Rectal smooth muscle tissue (tissue), 1 donor: Measurements from ENCODE around the gene MAP1LC3B.

ENCODE experiments used
- H3K27ac ChIP-seq: one replicate; pipeline ENCODE4 v1.7.0; 2013; ENCODE audit warnings: low read depth, low read length, inconsistent platforms
- H3K27me3 ChIP-seq: one replicate; pipeline ENCODE4 v1.7.0; 2013; ENCODE audit warnings: low read length; ENCODE audit not compliant: control insufficient read depth, insufficient read depth
- H3K36me3 ChIP-seq: one replicate; pipeline ENCODE4 v1.7.0; 2013; ENCODE audit warnings: low read length; ENCODE audit not compliant: control insufficient read depth, insufficient read depth
- H3K4me1 ChIP-seq: one replicate; pipeline ENCODE4 v1.7.0; 2013; ENCODE audit warnings: low read length; ENCODE audit not compliant: control insufficient read depth, insufficient read depth
- H3K4me3 ChIP-seq: one replicate; pipeline ENCODE4 v1.7.0; 2013; ENCODE audit warnings: low read length
- H3K9ac ChIP-seq: one replicate; pipeline ENCODE4 v1.7.0; 2013; ENCODE audit warnings: low read length

Gene MAP1LC3B

DNA sequence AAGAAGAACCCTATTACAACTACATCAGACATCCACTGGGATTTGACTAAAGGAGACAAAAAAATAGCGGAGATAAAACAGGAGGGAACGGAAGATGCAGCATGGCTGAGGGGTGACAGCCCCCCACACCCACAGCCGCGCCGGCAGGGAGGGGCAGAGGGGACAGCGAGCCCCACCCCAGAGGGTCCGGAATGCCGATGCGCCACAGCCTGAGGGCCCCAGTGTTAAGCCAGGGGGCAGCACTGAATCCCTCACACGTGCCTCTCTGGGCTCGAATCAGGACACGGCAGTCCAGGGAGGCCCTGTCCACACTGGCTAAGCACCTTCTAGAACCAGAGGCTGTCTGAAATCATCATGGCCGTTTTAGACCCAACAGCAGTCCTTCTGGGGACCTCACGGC, 18.8 kb downstream of the MAP1LC3B start:
- Histone ChIP-seq H3K27me3 (no peaks in the 10 kb centered on the region), H3K27ac (no peak overlapping the region), H3K4me1 (no peaks in the 10 kb centered on the region), H3K4me3 (no peak overlapping the region), H3K9ac (no peak overlapping the region), H3K36me3 (peaks cover 16% of the 10 kb centered on the region)

DNA sequence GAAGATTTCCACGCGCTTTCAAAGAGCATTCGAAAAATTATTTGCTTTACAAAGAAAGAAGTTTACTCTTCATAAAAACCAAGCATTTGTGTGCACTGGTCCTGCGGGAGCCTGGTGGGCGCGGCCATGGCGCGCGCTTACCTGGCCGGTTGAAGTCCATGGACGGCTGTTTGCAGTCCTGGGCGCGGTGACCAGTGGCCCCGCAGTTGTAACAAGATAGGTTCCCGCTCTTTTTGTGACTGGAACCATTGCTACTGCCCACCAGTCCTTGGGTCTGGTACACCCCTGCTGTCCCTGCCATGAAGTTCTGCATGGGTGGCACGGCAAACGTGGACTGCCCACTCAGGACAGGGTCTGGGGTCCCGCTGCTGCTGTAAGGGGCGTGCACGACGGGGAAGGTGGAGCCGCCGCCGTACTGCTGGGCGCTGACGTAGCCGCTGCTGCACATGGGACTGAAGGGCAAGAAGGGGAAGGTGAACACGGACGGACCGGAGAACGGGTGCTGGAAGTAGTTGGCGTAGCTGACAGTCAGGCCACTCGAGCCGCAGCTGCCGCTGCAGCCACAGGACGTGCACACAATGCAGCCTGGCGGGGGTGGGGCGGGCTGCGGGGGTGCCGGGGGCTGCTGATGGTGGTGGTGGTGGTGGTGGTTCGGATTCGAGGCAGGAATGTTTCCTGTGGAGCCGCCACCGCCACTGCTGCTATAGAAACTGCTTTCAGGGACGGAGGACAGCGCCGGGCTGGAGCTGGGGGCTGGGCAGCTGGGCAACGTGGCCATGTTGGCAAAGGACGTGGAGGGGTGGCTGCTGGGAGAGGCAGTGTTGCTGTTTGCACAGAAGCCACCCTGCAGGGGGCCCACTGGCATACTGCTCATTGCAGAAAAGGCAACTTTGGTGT, 19.5 kb downstream of the MAP1LC3B start:
- Histone ChIP-seq H3K4me1 (no peaks in the 10 kb centered on the region), H3K36me3 (peaks cover 14% of the 10 kb centered on the region), H3K9ac (no peak overlapping the region), H3K27ac (no peak overlapping the region), H3K27me3 (no peaks in the 10 kb centered on the region), H3K4me3 (no peak overlapping the region)

DNA sequence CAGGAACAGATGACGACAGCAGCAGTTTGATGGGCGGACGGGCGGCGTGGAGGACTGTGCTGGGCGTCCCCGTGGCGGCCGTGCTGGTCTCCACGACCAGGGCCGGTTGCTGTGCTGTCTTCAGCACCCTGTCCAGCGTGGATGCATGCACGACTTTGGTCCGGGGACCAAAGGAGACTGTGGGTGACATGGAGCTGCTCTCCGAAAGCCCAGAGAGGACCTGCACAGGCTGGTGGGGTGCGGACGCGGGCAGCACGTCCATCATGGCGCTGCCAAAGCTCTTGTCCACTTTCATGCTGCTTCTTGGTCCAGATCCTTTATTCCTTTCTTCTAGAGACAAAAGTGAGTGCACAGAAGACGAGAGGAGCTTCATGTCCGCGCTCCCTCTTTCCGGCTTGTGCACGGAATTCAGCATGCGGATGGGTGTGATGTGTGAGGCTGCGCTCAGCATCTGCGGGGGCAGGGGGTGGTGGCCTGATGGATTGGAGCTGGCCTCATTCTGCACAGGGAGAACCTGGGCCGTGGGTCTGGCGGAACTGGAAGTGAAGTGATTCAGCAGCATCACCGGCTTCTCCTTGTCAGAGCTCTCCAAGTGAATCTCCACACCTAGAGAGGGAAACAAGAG, 20.3 kb downstream of the MAP1LC3B start:
- Histone ChIP-seq H3K36me3 (peaks cover 16% of the 10 kb centered on the region), H3K27me3 (no peaks in the 10 kb centered on the region), H3K4me3 (no peak overlapping the region), H3K27ac (no peak overlapping the region), H3K9ac (no peak overlapping the region), H3K4me1 (no peaks in the 10 kb centered on the region)

DNA sequence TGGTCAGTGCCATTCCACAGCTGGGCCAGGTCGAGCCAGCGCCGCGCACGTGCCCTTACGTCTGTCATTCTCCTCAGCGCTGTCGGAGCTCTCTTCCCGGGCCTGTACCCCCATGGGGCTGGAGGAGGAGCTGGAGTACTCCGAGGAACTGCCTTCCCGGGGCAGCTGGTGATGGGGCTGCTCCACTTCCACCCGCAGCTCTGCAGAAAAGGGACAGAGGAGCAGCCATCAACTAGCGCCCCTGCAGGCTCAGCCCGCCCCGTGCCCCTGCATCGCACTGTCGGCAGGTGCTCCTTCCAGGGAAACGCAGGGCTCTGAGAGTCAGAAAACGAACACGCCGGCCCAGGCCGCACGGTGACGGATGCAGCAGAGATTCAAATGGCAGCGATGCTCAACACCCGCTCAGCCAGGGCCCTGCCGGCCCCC, 20.9 kb downstream of the MAP1LC3B start:
- no peaks in the 10 kb centered on the region for H3K4me1 ChIP-seq
- H3K27me3 ChIP-seq: no peaks in the 10 kb centered on the region
- no peak overlapping the region for H3K9ac ChIP-seq
- no peak overlapping the region for H3K27ac ChIP-seq
- H3K36me3 ChIP-seq: peaks cover 20% of the 10 kb centered on the region
- no peak overlapping the region for H3K4me3 ChIP-seq

DNA sequence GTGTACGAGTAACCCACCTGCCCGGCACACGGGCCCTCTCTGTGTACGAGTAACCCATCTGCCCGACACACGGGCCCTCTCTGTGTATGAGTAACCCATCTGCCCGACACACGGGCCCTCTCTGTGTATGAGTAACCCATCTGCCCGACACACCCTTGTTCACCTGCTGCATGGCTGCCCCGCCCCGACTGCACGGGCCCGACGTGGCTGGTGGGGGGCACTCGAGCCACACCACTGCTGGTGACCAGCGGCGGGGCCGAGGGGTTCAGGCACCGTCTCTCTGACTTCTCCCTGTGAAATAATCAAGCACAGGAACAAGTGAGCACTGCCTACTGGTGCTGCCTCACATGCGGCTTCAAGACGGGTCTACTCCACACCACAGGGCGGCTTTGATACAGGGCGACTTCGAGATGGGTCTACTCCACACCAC, 22.1 kb downstream of the MAP1LC3B start:
- Histone ChIP-seq H3K9ac (no peak overlapping the region), H3K4me1 (no peaks in the 10 kb centered on the region), H3K36me3 (peaks cover 20% of the 10 kb centered on the region), H3K27me3 (no peaks in the 10 kb centered on the region), H3K4me3 (no peak overlapping the region), H3K27ac (no peak overlapping the region)

DNA sequence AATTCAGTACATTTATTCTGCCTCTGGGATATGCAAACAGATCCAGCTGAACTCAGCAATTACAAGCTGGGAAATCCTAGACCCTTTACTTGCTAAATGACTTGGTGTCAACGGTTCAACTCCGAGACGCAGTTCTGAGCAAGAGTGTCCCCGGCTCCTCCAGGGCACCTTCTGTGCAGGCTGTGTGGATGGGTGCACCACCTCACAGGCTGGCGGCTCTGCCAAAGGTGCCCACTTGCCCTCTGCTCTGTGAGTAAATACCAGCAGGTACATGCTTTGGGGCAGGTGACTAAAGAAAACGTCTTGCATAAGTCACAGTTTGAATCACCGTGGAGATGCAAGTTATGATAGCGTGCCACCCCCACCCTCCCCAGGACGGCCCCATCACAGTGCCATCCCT, 23.3 kb downstream of the MAP1LC3B start:
- Histone ChIP-seq H3K27ac (no peak overlapping the region), H3K36me3 (peaks cover 24% of the 10 kb centered on the region), H3K27me3 (no peaks in the 10 kb centered on the region), H3K4me3 (no peak overlapping the region), H3K4me1 (no peaks in the 10 kb centered on the region), H3K9ac (no peak overlapping the region)

DNA sequence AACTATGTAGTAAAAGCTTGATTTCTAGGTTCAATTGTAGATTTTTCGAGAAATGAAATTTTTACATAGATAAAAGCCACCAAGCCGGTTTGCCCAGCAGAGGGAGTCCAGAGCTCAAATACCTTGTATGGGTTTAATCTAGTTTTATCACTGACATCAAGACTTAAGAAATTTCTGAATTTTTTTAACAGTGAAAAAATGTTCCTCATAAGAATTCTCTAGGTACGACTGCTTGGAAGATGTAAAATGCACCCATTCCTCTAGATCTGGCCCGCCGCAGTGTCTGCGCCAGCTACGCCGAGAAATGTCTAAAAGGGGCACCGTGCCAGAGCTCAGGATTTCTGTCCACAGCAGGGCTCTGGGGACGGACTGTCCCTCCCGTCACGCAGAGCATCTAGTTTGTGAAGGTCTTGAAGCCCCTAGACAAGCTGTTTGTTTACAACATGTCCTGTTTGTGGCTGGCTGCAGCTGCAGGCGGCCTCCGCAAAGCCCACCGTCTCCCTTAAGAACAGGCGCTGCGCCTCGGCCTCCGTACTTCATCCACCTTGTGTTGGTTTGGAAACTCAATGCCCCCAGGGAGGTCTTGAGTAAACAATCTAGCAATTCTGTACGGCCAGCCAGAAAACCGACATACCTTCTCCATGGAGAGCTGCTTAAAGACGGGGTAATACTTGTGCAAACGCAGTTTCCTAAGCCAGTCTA, 24.8 kb downstream of the MAP1LC3B start:
- Histone ChIP-seq H3K27ac (no peak overlapping the region), H3K4me1 (no peaks in the 10 kb centered on the region), H3K27me3 (no peaks in the 10 kb centered on the region), H3K4me3 (no peak overlapping the region), H3K9ac (no peak overlapping the region), H3K36me3 (peaks cover 18% of the 10 kb centered on the region)

DNA sequence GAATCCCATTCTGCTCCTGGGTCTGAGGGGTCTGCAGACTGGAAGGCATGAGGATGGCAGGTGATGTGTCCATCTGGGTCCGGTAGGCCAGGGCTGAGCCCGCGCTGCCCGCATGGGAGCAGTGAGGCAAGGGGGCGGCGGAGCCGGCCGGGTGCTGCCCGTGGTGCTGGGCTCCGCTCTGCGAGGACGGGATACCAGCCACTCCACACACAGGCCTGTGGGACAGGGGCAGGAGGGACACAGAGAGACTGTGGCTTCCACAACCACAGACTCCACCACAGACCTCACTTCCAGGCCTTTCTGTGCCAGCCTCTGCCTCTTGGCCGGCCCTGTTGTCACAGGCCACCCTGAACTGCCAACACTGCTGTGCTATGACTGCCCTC, 25.4 kb downstream of the MAP1LC3B start:
- Histone ChIP-seq H3K9ac (no peak overlapping the region), H3K27me3 (no peaks in the 10 kb centered on the region), H3K4me3 (no peak overlapping the region), H3K27ac (no peak overlapping the region), H3K4me1 (no peaks in the 10 kb centered on the region), H3K36me3 (peaks cover 16% of the 10 kb centered on the region)

DNA sequence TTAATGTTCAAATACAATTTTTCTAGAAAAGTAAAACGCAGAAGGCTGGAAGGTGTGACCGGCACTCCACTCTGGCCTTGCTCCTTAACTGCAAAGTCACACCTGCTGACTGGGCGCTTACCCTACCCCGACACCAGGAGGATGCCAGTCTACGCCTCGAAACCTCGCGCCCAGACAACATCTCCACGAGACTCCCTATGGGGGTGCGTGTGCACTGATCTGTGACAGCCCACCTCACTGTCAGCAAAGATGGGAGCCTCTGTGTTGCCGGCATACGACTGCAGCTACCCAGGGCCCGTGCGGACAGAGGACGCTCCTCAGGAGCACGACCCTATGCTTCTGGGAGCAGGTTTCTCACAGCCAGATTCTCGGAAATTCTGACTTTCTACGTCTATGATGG, 26.1 kb downstream of the MAP1LC3B start:
- Histone ChIP-seq H3K9ac (no peak overlapping the region), H3K4me1 (no peaks in the 10 kb centered on the region), H3K27ac (no peak overlapping the region), H3K4me3 (no peak overlapping the region), H3K27me3 (no peaks in the 10 kb centered on the region), H3K36me3 (peaks cover 18% of the 10 kb centered on the region)

DNA sequence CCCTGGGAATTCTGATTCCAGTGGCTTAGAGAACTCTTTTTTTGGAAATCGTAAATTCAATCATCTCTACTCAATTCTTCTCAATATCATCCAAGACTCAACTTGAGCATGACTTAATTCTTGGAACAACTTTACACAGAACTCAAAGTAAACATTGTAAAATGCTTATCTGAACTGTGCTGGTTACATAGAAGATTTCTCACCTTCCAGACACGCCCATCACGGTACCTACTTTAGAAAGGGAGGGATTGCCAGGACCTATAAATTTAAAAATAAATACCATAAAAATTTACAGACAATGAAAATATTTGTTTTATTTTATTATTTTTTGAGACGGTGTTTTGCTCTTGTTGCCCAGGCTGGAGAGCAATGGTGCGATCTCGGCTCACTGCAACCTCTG, 26.5 kb downstream of the MAP1LC3B start:
- Histone ChIP-seq H3K27me3 (no peaks in the 10 kb centered on the region), H3K36me3 (peaks cover 18% of the 10 kb centered on the region), H3K4me3 (no peak overlapping the region), H3K9ac (no peak overlapping the region), H3K27ac (no peak overlapping the region), H3K4me1 (no peaks in the 10 kb centered on the region)

DNA sequence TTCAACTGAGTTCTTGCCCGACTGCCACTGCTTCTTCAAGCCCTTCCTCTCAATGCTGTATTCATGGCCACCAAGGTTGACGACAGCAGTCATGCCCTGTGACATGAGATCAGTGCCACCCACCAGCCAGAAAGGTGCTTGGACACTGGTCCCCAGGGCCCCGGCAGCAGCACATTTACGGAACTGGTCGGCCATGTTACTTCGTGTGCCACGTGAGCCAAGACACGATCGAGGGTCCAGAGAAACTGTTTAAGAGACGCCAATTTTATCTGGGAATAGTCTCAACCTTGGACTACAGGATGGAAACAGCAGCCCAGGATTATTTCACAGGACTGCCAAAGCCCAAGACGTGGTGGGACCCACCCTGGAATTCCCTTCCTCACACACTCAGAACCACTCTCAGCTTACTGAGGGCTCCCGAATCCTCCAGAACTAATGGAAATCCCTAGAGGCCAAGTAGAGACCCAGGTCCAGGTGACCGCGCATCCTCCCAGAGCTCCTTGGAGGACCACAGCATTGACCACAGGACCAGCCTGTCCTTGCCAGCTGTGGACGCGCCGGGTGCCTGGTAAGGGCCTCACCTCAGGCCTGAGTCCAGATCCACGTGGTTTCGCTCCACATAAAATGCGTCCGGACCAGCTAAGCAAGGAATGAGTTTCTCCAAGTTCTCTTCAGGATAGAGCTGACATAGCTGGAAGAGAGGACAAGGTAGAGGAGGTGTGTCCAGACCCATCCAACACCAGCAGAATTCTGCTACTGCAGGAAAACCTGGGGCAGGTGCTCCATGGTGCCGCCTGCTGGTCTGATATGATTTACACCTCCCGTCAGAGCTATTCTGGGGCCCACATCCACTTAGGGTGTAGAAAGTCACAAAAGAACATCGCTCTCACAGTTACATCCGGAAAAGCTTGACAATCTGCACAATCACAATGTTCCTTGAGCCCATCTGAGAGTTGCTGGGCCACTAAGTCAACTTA, 28.2 kb downstream of the MAP1LC3B start:
- Histone ChIP-seq H3K9ac (no peak overlapping the region), H3K4me3 (no peak overlapping the region), H3K27ac (no peak overlapping the region), H3K27me3 (no peaks in the 10 kb centered on the region), H3K36me3 (peaks cover 17% of the 10 kb centered on the region), H3K4me1 (no peaks in the 10 kb centered on the region)
